ENCODE data around the gene NEURL3.

Gene NEURL3

GRCh38 chr2:96526615-96527285, 21.6 kb upstream of the NEURL3 start:
- no peak for TF ChIP-seq GATA2 (IDR thresholded peaks at IDR 0.05; ENCODE audit: low read depth, low read length)

- TF ChIP-seq GATA3 (IDR thresholded peaks at IDR 0.05; ENCODE audit: low read depth, low read length), result no peak
- TF ChIP-seq GATA2 (IDR thresholded peaks at IDR 0.05; ENCODE audit: low read depth, low read length), result no peak
Observed at GRCh38 chr2:96526101-96526591, 21.0 kb upstream of the NEURL3 start.

- TF ChIP-seq GATA3 (IDR thresholded peaks at IDR 0.05; ENCODE audit: low read depth, low read length), result no peak
- TF ChIP-seq GATA2 (IDR thresholded peaks at IDR 0.05; ENCODE audit: low read depth, low read length), result no peak
Observed at GRCh38 chr2:96525211-96525507, 20.0 kb upstream of the NEURL3 start.

- TF ChIP-seq GATA3 (IDR thresholded peaks at IDR 0.05; ENCODE audit: low read depth, low read length), result no peak
- TF ChIP-seq GATA2 (IDR thresholded peaks at IDR 0.05; ENCODE audit: low read depth, low read length), result no peak
Observed at GRCh38 chr2:96524482-96525210, 19.5 kb upstream of the NEURL3 start.

- TF ChIP-seq GATA3 (IDR thresholded peaks at IDR 0.05; ENCODE audit: low read depth, low read length), result no peak
- TF ChIP-seq GATA2 (IDR thresholded peaks at IDR 0.05; ENCODE audit: low read depth, low read length), result no peak
Observed at GRCh38 chr2:96523659-96524481, 18.7 kb upstream of the NEURL3 start.

GRCh38 chr2:96522304-96523203, 17.4 kb upstream of the NEURL3 start:
- no peak for TF ChIP-seq GATA2 (IDR thresholded peaks at IDR 0.05; ENCODE audit: low read depth, low read length)
- TF ChIP-seq GATA3 (IDR thresholded peaks at IDR 0.05; ENCODE audit: low read depth, low read length), result no peak

GRCh38 chr2:96521219-96521618, 16.1 kb upstream of the NEURL3 start:
- TF ChIP-seq GATA3 (IDR thresholded peaks at IDR 0.05; ENCODE audit: low read depth, low read length) (no peak), GATA2 (IDR thresholded peaks at IDR 0.05; ENCODE audit: low read depth, low read length) (no peak)

GRCh38 chr2:96520697-96521096, 15.5 kb upstream of the NEURL3 start:
- TF ChIP-seq GATA3 (IDR thresholded peaks at IDR 0.05; ENCODE audit: low read depth, low read length) (no peak), GATA2 (IDR thresholded peaks at IDR 0.05; ENCODE audit: low read depth, low read length) (no peak)

GRCh38 chr2:96520231-96520630, 15.1 kb upstream of the NEURL3 start:
- TF ChIP-seq GATA2 (IDR thresholded peaks at IDR 0.05; ENCODE audit: low read depth, low read length) (no peak), GATA3 (IDR thresholded peaks at IDR 0.05; ENCODE audit: low read depth, low read length) (no peak)

- no peak for TF ChIP-seq GATA2 (IDR thresholded peaks at IDR 0.05; ENCODE audit: low read depth, low read length)
- TF ChIP-seq GATA3 (IDR thresholded peaks at IDR 0.05; ENCODE audit: low read depth, low read length), result no peak
Observed at GRCh38 chr2:96517079-96517478, 11.9 kb upstream of the NEURL3 start.

- TF ChIP-seq GATA3 (IDR thresholded peaks at IDR 0.05; ENCODE audit: low read depth, low read length), result no peak
Observed at GRCh38 chr2:96514521-96514920, 9.4 kb upstream of the NEURL3 start.

- no peak for TF ChIP-seq GATA3 (IDR thresholded peaks at IDR 0.05; ENCODE audit: low read depth, low read length)
- no peak for TF ChIP-seq GATA2 (IDR thresholded peaks at IDR 0.05; ENCODE audit: low read depth, low read length)
Observed at GRCh38 chr2:96512341-96512740, 7.2 kb upstream of the NEURL3 start.

- TF ChIP-seq GATA3 (IDR thresholded peaks at IDR 0.05; ENCODE audit: low read depth, low read length) (no peak), GATA2 (IDR thresholded peaks at IDR 0.05; ENCODE audit: low read depth, low read length) (no peak)
Observed at GRCh38 chr2:96511851-96512250, 6.7 kb upstream of the NEURL3 start.

All from SH-SY5Y (cell line).